SH-SY5Y (cell line): ENCODE results near the gene PTPN14.
A peak's percentile ranks its signal among the peaks of the same experiment; 100 is the strongest.

Experiments used
- GATA2 ChIP-seq: IDR thresholded peaks from 2 replicates; pipeline ENCODE4 v1.6.1; 2011; ENCODE audit warnings: mild to moderate bottlenecking, low read depth, low read length
- GATA3 ChIP-seq: IDR thresholded peaks from 2 replicates; pipeline ENCODE4 v1.6.1; 2011; ENCODE audit warnings: low read depth, mild to moderate bottlenecking, low read length, moderate library complexity

The PTPN14 gene

GRCh38 chr1:214551436-214552173 is at the start of gene PTPN14:
Gene PTPN14 (minus strand): TSS chr1:214551602. CDS start chr1:214464803, 86,799 bp downstream.
- TF ChIP-seq GATA3 (no peak), GATA2 (no peak)

DNA sequence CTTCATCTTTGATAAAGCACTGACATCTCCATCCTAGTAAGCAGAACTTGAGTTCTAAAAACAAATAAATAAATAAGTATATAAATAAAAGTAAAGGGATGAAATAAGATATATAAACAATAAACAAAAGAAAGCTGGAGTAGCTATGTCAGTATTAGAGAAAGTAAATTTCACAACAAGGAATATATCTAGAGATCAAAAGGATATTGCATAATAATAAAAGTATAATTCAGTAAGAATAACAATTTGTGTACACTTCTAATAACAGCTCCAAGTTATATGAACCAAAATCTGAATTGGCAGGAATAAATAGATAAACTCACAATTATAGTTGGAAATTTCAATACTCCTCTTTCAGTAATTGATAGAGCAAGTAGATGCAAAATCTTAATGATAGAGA is 41.8 kb upstream of the PTPN14 start:
- TF ChIP-seq GATA3 (no peak), GATA2 (no peak)

DNA sequence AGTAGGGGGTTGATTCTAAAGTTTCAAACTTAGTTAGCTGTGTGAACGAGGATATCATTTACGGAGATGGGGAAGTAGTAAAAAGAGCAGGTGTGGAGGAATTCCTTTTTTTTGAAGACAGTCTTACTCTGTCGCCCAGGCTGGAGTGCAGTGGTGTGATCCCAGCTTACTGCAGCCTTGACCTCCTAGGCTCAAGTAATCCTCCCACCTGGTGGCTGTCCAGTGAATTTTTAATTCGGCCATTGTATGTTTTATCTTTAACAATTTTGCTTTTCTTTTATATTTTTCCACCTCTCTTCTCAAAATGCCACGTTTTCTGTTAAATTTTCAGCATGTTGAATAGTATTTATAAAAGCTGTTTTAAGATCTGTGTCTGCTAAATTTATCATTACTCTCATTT is 39.3 kb upstream of the PTPN14 start:
- TF ChIP-seq GATA2 (no peak), GATA3 (no peak)

- peak; percentile 40; the same call in 1 of the 2 replicates for TF ChIP-seq GATA3
- peak; percentile 84 for TF ChIP-seq GATA2
Observed at GRCh38 chr1:214588963-214589597, 37.7 kb upstream of the PTPN14 start.

DNA sequence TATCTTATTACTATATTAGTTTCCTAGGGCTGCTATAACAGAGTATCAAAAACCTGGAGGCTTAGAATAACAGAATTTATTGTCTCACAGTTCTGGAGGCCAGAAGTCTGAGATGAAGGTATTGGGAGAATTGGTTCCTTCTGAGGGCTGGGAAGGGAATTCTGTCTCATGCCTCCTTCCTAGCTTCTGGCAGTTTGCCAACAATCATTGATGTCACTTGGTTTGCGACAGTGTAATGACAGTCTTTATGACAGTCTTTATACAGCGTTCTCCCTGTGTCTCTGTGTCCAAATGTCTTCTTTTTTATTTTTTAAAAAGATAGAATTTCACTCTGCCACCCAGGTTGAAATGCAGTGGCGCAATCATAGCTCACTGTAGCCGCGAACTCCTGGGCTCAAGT is 35.8 kb upstream of the PTPN14 start:
- TF ChIP-seq GATA2: no peak
- no peak for TF ChIP-seq GATA3

DNA sequence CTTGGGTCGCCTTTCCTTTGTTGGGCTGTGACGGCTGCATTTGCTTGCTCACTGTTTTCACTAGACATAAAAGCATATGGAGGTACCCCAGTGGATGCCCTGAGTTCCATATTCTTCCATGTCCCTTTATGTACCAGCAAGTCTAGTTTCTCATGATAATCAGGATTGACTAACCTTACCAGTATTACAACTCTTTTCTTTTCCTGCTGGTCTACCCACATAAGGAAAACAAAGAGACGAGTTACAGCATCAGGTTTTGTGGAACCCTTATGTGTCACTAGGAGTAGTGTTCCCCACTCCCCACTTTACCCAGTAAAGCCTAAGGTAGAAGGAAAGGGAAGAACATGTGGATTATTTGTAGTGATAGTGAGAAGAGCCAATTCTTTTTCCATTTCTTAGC is 35.2 kb upstream of the PTPN14 start:
- TF ChIP-seq GATA3 (no peak), GATA2 (no peak)

GRCh38 chr1:214584805-214585766 is 33.7 kb upstream of the PTPN14 start:
- no peak for TF ChIP-seq GATA2
- TF ChIP-seq GATA3: no peak

GRCh38 chr1:214583824-214584554 is 32.6 kb upstream of the PTPN14 start:
- TF ChIP-seq GATA2: no peak
- TF ChIP-seq GATA3: no peak

- no peak for TF ChIP-seq GATA2
- no peak for TF ChIP-seq GATA3
Observed at GRCh38 chr1:214583113-214583512, 31.7 kb upstream of the PTPN14 start.

DNA sequence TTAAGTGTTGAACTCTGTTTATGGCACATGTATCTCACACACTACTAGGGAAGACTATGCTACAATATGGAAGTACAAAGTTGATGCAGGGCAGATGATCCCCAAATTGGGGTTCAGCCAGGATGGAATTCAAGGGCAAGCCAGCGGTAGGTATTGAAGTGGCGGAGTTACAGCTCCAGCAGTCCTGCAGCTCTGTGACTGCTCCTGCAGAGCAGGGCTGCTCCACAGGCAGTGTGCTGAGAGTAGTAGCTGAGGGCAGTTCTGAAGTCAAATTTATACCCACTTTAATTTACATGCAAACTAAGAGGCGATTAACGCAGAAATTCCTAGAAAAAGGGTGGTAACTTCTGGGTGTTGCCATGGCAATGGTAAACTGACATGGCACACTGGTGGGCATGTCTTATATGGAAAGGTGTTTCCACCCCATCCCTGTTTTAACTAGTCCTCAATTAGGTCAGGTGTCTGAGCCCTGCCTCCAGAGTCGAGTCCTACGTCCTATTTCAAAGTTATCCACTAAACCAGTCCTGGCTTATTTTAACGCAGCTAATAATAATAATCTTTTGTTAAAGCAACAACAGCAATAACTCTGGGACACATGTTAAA is 31.0 kb upstream of the PTPN14 start:
- TF ChIP-seq GATA2: no peak
- no peak for TF ChIP-seq GATA3

DNA sequence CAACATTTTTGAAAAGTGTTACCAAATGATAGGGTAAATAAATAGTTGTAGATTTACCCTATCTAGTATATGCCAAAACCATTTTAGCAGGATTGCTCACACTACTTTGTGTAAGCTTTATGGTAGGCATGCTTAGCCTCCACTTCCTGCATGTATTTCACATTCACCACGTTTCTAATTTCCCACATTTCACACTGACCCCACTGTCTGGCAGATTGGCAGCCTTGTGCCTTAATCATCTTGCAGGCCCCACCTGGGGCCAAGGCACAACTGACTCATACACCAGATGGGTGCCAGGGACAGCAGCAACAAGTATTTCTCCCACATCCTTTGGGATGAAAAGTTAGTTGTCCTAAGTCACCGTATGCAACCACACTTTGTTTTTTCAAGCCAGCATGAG is 30.4 kb upstream of the PTPN14 start:
- no peak for TF ChIP-seq GATA3
- TF ChIP-seq GATA2: no peak

DNA sequence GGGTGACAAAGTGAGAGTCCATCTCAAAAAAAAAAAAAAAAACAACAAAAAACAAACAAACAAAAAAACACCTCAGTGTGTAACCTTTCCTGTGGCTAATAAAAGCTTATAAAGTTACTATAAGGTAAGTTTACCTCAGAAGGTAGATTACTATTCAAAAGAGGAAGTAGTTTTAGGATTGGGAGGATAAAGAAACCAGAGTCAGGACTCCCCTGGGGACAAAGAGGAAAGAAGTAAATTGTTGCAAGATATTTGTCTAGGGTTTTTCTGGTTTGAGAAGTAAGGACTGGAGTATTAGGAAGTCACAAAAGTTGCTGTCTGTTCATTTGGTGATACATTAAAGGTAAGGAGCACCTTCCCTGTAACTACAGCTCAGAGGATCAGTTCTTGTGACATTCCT is 27.8 kb upstream of the PTPN14 start:
- TF ChIP-seq GATA2 (no peak), GATA3 (no peak)

DNA sequence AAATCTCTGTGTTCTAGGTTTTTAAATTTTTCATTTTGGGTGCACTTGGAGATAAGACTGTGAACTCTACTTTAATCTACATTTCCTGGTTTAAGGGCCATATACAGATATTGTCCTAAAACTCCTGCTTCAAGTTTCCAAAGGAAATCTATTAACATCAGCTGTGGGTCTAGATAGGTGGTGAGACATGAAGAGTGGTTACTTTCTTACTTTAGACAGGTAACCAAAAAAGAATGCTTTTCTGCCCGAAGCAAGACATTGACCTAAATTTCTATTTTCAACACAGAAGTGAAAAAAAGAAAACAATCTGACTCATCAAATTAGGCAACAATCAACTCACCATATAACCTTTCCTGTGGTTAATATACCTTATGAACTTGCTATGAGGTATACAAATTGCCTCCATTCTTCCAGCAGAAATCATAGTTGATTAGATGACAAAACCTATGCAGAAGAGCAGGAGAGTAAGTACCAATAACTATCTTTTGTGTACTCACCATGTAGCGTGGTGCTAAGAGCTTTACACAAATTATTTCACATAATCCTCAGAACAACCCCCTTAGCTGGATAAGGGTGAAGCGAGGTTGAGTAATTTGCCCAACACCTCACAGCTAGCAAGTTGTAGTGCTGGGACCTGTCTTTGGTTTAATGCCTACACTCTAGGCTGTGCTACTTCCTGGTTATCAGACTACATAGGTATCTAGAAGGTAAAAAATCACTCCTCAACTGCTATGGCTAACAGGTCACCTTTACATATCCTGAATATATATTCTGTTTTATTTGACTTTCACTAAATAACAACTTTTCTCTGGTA is 23.4 kb upstream of the PTPN14 start:
- TF ChIP-seq GATA2: no peak
- TF ChIP-seq GATA3: no peak
